Keratinocyte (primary cell): ENCODE measurements around the gene CNKSR2. TPM values are rescaled to one million over a fixed set of nuclear protein-coding genes. Genes with fewer than 3 reads are reported as not detected.

Experiments
- DNase-seq: peaks from one replicate; pipeline ENCODE4 v3.0.0-alpha.2; 2011; ENCODE audit warnings: low read depth, missing footprints, low spot score
- FAIRE-seq: peaks from 2 replicates; lab custom pipeline; 2011; peaks lifted over from hg19 to GRCh38; lab: Jason Lieb, UNC
- H2AFZ ChIP-seq: 2 replicates; pipeline ENCODE4 v1.6.0; 2012; ENCODE audit warnings: low read length, control low read depth, inconsistent platforms; ENCODE audit not compliant: control insufficient read depth
- H3K27ac ChIP-seq: 2 replicates; pipeline ENCODE4 v1.5.1; 2011; ENCODE audit warnings: low read length; ENCODE audit not compliant: control insufficient read depth, insufficient read depth
- H3K27me3 ChIP-seq: 3 replicates; pipeline ENCODE4 v1.6.0; 2011; ENCODE audit warnings: low read length; ENCODE audit not compliant: control insufficient read depth, insufficient read depth; ENCODE audit errors: extremely low read depth
- H3K36me3 ChIP-seq, 2 experiments: 2 replicates in 1 of 2; 3 replicates in 1 of 2; pipeline ENCODE4 v1.5.1; 2011; ENCODE audit warnings: low read length in 2 of 2, mild to moderate bottlenecking in 1 of 2; ENCODE audit not compliant: control insufficient read depth in 2 of 2, insufficient read depth in 2 of 2; ENCODE audit errors: extremely low read depth in 1 of 2
- H3K4me1 ChIP-seq: 3 replicates; pipeline ENCODE4 v1.5.1; 2011; ENCODE audit warnings: low read length; ENCODE audit not compliant: control insufficient read depth, insufficient read depth; ENCODE audit errors: extremely low read depth
- H3K4me2 ChIP-seq: 3 replicates; pipeline ENCODE4 v1.6.0; 2011; ENCODE audit warnings: low read depth, low read length; ENCODE audit not compliant: control insufficient read depth, insufficient read depth; ENCODE audit errors: extremely low read depth
- H3K4me3 ChIP-seq, 3 experiments: fragments of 200-600 bp in 1 of 3; sonication (generic) in 1 of 3; 2 replicates in 2 of 3; 3 replicates in 1 of 3; pipeline ENCODE4 v1.5.1; 2011 to 2016; ENCODE audit warnings: low read length in 3 of 3, mild to moderate bottlenecking in 3 of 3, control low read depth in 2 of 3, inconsistent platforms in 1 of 3, low read depth in 1 of 3, mixed read lengths in 1 of 3, mixed run types in 1 of 3, moderate library complexity in 1 of 3; ENCODE audit not compliant: control insufficient read depth in 2 of 3, insufficient read depth in 2 of 3; ENCODE audit errors: extremely low read depth in 1 of 3
- H3K79me2 ChIP-seq: 2 replicates; pipeline ENCODE4 v1.6.0; 2012; ENCODE audit warnings: low read length; ENCODE audit not compliant: control insufficient read depth, insufficient read depth
- H3K9ac ChIP-seq: 3 replicates; pipeline ENCODE4 v1.6.0; 2011; ENCODE audit warnings: low read length; ENCODE audit not compliant: control insufficient read depth, insufficient read depth; ENCODE audit errors: extremely low read depth
- H3K9me1 ChIP-seq: 3 replicates; pipeline ENCODE4 v1.6.0; 2011; ENCODE audit warnings: low read length; ENCODE audit not compliant: control insufficient read depth, insufficient read depth; ENCODE audit errors: extremely low read depth
- H3K9me3 ChIP-seq: 2 replicates; pipeline ENCODE4 v1.5.1; 2012; ENCODE audit warnings: low read depth, low read length; ENCODE audit not compliant: control insufficient read depth
- H4K20me1 ChIP-seq: 3 replicates; pipeline ENCODE4 v1.6.0; 2011; ENCODE audit warnings: low read length; ENCODE audit not compliant: control insufficient read depth, insufficient read depth; ENCODE audit errors: extremely low read depth
- CTCF ChIP-seq, 3 experiments: IDR thresholded peaks in 1 of 3; conservative IDR thresholded peaks in 1 of 3; optimal IDR thresholded peaks in 1 of 3; 2 replicates in 2 of 3; 3 replicates in 1 of 3; pipeline versions ENCODE3 to v1.5.1; 2011; ENCODE audit warnings: low read length in 3 of 3, mild to moderate bottlenecking in 3 of 3, moderate library complexity in 2 of 3, control low read depth in 1 of 3, inconsistent platforms in 1 of 3; ENCODE audit not compliant: insufficient read depth in 2 of 3; ENCODE audit errors: extremely low read depth in 1 of 3
- EZH2 ChIP-seq: IDR thresholded peaks from one replicate; pipeline ENCODE4 v1.6.1; 2012; ENCODE audit warnings: inconsistent platforms, mild to moderate bottlenecking, low read length, moderate library complexity
- dilution Hi-C: fragments of 300-500 bp; cut with MboI; formaldehyde crosslinking; loops from one replicate; pipeline ENCODE4 v1.7.0; 2020; ENCODE audit warnings: low sequenced_read_pairs; ENCODE audit not compliant: extremely low pct_ligation_motif_present
- polyA plus RNA-seq, 5 experiments: library from polyadenylated mRNA; depleted of rRNA in 3 of 5; stranded (reverse) in 3 of 5; stranded (forward) in 1 of 5; unstranded in 1 of 5; fragments of >200 nt; gene quantifications; 1 replicate in 1 of 5; 2 replicates in 3 of 5; 3 replicates in 1 of 5; pipeline versions ENCODE4 v1.2.1 to v1.2.3, GENCODE V29; 2011 to 2012; ENCODE audit warnings: missing spikeins in 2 of 5, low read depth in 1 of 5, low replicate concordance in 1 of 5

Gene CNKSR2
- polyA plus RNA-seq, 1 donor (not counting 4 experiments of a cell fraction or from before 2014, with no cell fraction given) = 0.63 TPM

GRCh38 chrX:21612154-21612553 is 237.9 kb downstream of the CNKSR2 start:
- no peaks in the 10 kb centered on the region for H3K4me1 ChIP-seq
- DNase-seq (no peak), FAIRE-seq (no peak)
- no peak overlapping the region for H2AFZ ChIP-seq
- TF ChIP-seq CTCF (optimal IDR thresholded peaks at IDR 0.05 in 1 of 3, IDR thresholded peaks at IDR 0.05 in 1 of 3, conservative IDR thresholded peaks at IDR 0.05 in 1 of 3; ENCODE audit: extremely low read depth in 1 of 3, insufficient read depth in 2 of 3, low read length in 3 of 3) = no peak
- TF ChIP-seq EZH2 = no peak
- H3K4me3 ChIP-seq = no peak overlapping the region
- no peaks in the 10 kb centered on the region for H4K20me1 ChIP-seq
- no peak overlapping the region for H3K27ac ChIP-seq
- H3K27me3 ChIP-seq = no peaks in the 10 kb centered on the region
- H3K9me3 ChIP-seq = no peaks in the 10 kb centered on the region
- H3K4me2 ChIP-seq = no peak overlapping the region
- dilution Hi-C loops = no loop called here
- H3K36me3 ChIP-seq = no peaks in the 10 kb centered on the region
- H3K79me2 ChIP-seq = no peaks in the 10 kb centered on the region
- no peak overlapping the region for H3K9ac ChIP-seq
- H3K9me1 ChIP-seq = no peaks in the 10 kb centered on the region

- no peaks in the 10 kb centered on the region for H3K9me1 ChIP-seq
- H3K27ac ChIP-seq = no peak overlapping the region
- no peak overlapping the region for H3K9ac ChIP-seq
- DNase-seq (no peak), FAIRE-seq (no peak)
- no peak overlapping the region for H2AFZ ChIP-seq
- TF ChIP-seq EZH2 (no peak), CTCF (optimal IDR thresholded peaks at IDR 0.05 in 1 of 3, IDR thresholded peaks at IDR 0.05 in 1 of 3, conservative IDR thresholded peaks at IDR 0.05 in 1 of 3; ENCODE audit: extremely low read depth in 1 of 3, insufficient read depth in 2 of 3, low read length in 3 of 3) (no peak)
- H3K4me2 ChIP-seq = no peak overlapping the region
- H3K4me1 ChIP-seq = no peaks in the 10 kb centered on the region
- no peak overlapping the region for H3K4me3 ChIP-seq
- no peaks in the 10 kb centered on the region for H3K27me3 ChIP-seq
- no peaks in the 10 kb centered on the region for H4K20me1 ChIP-seq
- H3K79me2 ChIP-seq = no peaks in the 10 kb centered on the region
- H3K36me3 ChIP-seq = no peaks in the 10 kb centered on the region
- dilution Hi-C loops = no loop called here
- H3K9me3 ChIP-seq = no peaks in the 10 kb centered on the region
Measured at GRCh38 chrX:21616386-21616785, 242.2 kb downstream of the CNKSR2 start.
